HCT116 (cell line): ENCODE data around the gene GABPB1. TPM values are rescaled to one million over a fixed set of nuclear protein-coding genes. Genes with fewer than 3 reads are reported as not detected.
"Not testable (repeated sequence)": the region's sequence is repeated elsewhere in the genome, so short reads cannot be mapped to it uniquely, and the experiment has no call there.

Source experiments
- ATAC-seq: fragments of 200-7000 bp; cut with Tn5 transposase; 2 replicates; pipeline ENCODE4 v1.9.1; 2020; ENCODE audit warnings: mild to moderate bottlenecking, moderate library complexity
- BruUV-seq: library from RNA; stranded (reverse); fragments of 400-500 nt; replicated peaks from 2 replicates; lab custom pipeline; 2021; lab: Mats Ljungman, UMichigan
- CTCF ChIA-PET: fragments of 300-600 bp; sonication (Branson Sonifier 250); formaldehyde crosslinking; loops from one replicate; lab custom pipeline; 2021; ENCODE audit warnings: antibody characterized with exemption; lab: Charles Lee
- POLR2A ChIA-PET: fragments of 300-600, 350-600 bp; sonication (Branson Sonifier 250); formaldehyde crosslinking; loops from one replicate; lab custom pipeline; 2021; ENCODE audit warnings: antibody characterized with exemption; lab: Charles Lee
- RAD21 ChIA-PET, 2 experiments: fragments of 300-600 bp; sonication (Branson Sonifier 250); formaldehyde crosslinking; loops; one replicate each; lab custom pipeline; 2023; ENCODE audit warnings: low total read pairs in 2 of 2; ENCODE audit not compliant: uncharacterized antibody in 2 of 2, unreplicated experiment in 2 of 2, low non-redundant PET in 1 of 2; lab: Charles Lee
- DNase-seq: peaks from one replicate; pipeline ENCODE4 v3.0.0-alpha.2; 2010; ENCODE audit warnings: low read depth, low spot score
- H2AFZ ChIP-seq: fragments of 200-600 bp; shearing (Covaris generic), sonication (generic); 2 replicates; pipeline ENCODE4 v1.6.1; 2017; ENCODE audit warnings: low read depth, mixed run types, mixed read lengths, antibody characterized with exemption, low read length; ENCODE audit not compliant: poor library complexity, severe bottlenecking
- H3K27ac ChIP-seq: 2 replicates; pipeline ENCODE4 v1.5.1; 2012; ENCODE audit warnings: low read depth, low read length
- H3K27me3 ChIP-seq: fragments of 200-600 bp; sonication (generic); 2 replicates; pipeline ENCODE4 v1.6.1; 2016; ENCODE audit warnings: mixed run types, low read length, mixed read lengths; ENCODE audit not compliant: insufficient read depth
- H3K36me3 ChIP-seq, 2 experiments: fragments of 200-500 bp in 1 of 2; fragments of 200-600 bp in 1 of 2; sonication (Bioruptor generic) in 1 of 2; sonication (generic) in 1 of 2; 2 replicates each; pipeline versions ENCODE4 v1.5.1 to v1.6.1; 2014 to 2016; ENCODE audit warnings: low read length in 2 of 2, inconsistent platforms in 1 of 2, mixed read lengths in 1 of 2, mixed run types in 1 of 2; ENCODE audit not compliant: insufficient read depth in 2 of 2, control insufficient read depth in 1 of 2
- H3K4me1 ChIP-seq, 2 experiments: fragments of 200-600 bp in 1 of 2; sonication (generic) in 1 of 2; 2 replicates each; pipeline versions ENCODE4 v1.5.1 to v1.6.1; 2012 to 2017; ENCODE audit warnings: low read length in 2 of 2, inconsistent platforms in 1 of 2, mild to moderate bottlenecking in 1 of 2, mixed read lengths in 1 of 2, mixed run types in 1 of 2, moderate library complexity in 1 of 2; ENCODE audit not compliant: insufficient read depth in 2 of 2, control insufficient read depth in 1 of 2
- H3K4me2 ChIP-seq: fragments of 200-600 bp; sonication (generic); 2 replicates; pipeline ENCODE4 v1.6.1; 2017; ENCODE audit warnings: mixed run types, low read length, mixed read lengths
- H3K4me3 ChIP-seq, 2 experiments: fragments of 200-600 bp in 1 of 2; sonication (generic) in 1 of 2; replicated peaks in 1 of 2; 2 replicates each; pipeline ENCODE4 v1.5.1; 2011 to 2016; ENCODE audit warnings: low read length in 2 of 2, control low read depth in 1 of 2, low read depth in 1 of 2, mild to moderate bottlenecking in 1 of 2, mixed read lengths in 1 of 2, mixed run types in 1 of 2
- H3K79me2 ChIP-seq: fragments of 200-600 bp; sonication (generic); 2 replicates; pipeline ENCODE4 v1.6.1; 2017; ENCODE audit warnings: mild to moderate bottlenecking, mixed run types, low read length, moderate library complexity, mixed read lengths; ENCODE audit not compliant: insufficient read depth
- H3K9ac ChIP-seq: fragments of 200-600 bp; sonication (generic); 2 replicates; pipeline ENCODE4 v1.6.1; 2016; ENCODE audit warnings: low read length, mixed read lengths
- H3K9me2 ChIP-seq: fragments of 200-600 bp; sonication (generic), shearing (Covaris generic); 2 replicates; pipeline ENCODE4 v1.6.1; 2017; ENCODE audit warnings: mixed run types, mild to moderate bottlenecking, moderate library complexity; ENCODE audit not compliant: insufficient read depth
- H3K9me3 ChIP-seq, 2 experiments: fragments of 200-500 bp in 1 of 2; fragments of 200-600 bp in 1 of 2; sonication (Bioruptor generic) in 1 of 2; sonication (generic) in 1 of 2; 2 replicates each; pipeline ENCODE4 v1.6.1; 2014 to 2017; ENCODE audit warnings: low read length in 2 of 2, mixed read lengths in 2 of 2, inconsistent platforms in 1 of 2, low read depth in 1 of 2, mild to moderate bottlenecking in 1 of 2, mixed run types in 1 of 2, moderate library complexity in 1 of 2; ENCODE audit not compliant: control insufficient read depth in 1 of 2, insufficient read depth in 1 of 2
- H4K20me1 ChIP-seq: fragments of 200-600 bp; sonication (generic), shearing (Covaris generic); 2 replicates; pipeline ENCODE4 v1.6.1; 2017; ENCODE audit warnings: mixed run types, mild to moderate bottlenecking, moderate library complexity; ENCODE audit not compliant: insufficient read depth
- ATF3 ChIP-seq: IDR thresholded peaks from 2 replicates; pipeline ENCODE4 v1.6.1; 2012
- CEBPB ChIP-seq: IDR thresholded peaks from 2 replicates; pipeline ENCODE4 v1.6.1; 2012; ENCODE audit warnings: low read depth
- FOSL1 ChIP-seq: IDR thresholded peaks from 2 replicates; pipeline ENCODE4 v1.6.1; 2012; ENCODE audit warnings: low read depth
- JUND ChIP-seq: IDR thresholded peaks from 2 replicates; pipeline ENCODE4 v1.6.1; 2012
- RAD21 ChIP-seq: IDR thresholded peaks from 2 replicates; pipeline ENCODE4 v1.6.1; 2012; ENCODE audit warnings: low read depth, mild to moderate bottlenecking
- SP1 ChIP-seq: IDR thresholded peaks from 2 replicates; pipeline ENCODE4 v1.6.1; 2012; ENCODE audit warnings: low read depth
- ZNF274 ChIP-seq: fragments of 200-500 bp; sonication (Bioruptor generic); IDR thresholded peaks from 2 replicates; pipeline ENCODE4 v1.6.1; 2014; ENCODE audit warnings: mild to moderate bottlenecking, low read depth, low read length, inconsistent platforms
- intact Hi-C: fragments of 100-400 bp; cut with micrococcal nuclease; formaldehyde crosslinking; loops from 2 replicates; pipeline ENCODE4 v1.10.0; 2022
- total RNA-seq: library from RNA; stranded (reverse); gene quantifications from one replicate; pipeline ENCODE4 v1.2.1, GENCODE V29; 2021; ENCODE audit not compliant: unreplicated experiment
- TF ChIP-seq, protein P1 (sequence below), 3 experiments: fragments of 200-600 bp in 1 of 3; sonication (generic) in 1 of 3; IDR thresholded peaks in 2 of 3; conservative IDR thresholded peaks in 1 of 3; 2 replicates each; pipeline ENCODE4 v1.5.1; 2012 to 2017; ENCODE audit warnings: low read depth in 2 of 3, low read length in 2 of 3, antibody characterized with exemption in 1 of 3, borderline replicate concordance in 1 of 3, control low read depth in 1 of 3, mild to moderate bottlenecking in 1 of 3, mixed read lengths in 1 of 3, mixed run types in 1 of 3, moderate library complexity in 1 of 3; ENCODE audit not compliant: insufficient read depth in 1 of 3
- TF ChIP-seq, protein P2 (sequence below): IDR thresholded peaks from 2 replicates; pipeline ENCODE4 v1.6.1; 2012

The GABPB1 gene
- total RNA-seq, 1 experiment from 2014 or later = 20.1 TPM

GRCh38 chr15:50377867-50378751 lies 23.1 kb upstream of the GABPB1 start (continued):
- TF ChIP-seq ATF3 (no peak), SP1 (no peak), FOSL1 (no peak), CEBPB (no peak), JUND (no peak), RAD21 (no peak), ZNF274 (no peak)
- TF ChIP-seq, protein P1, sequence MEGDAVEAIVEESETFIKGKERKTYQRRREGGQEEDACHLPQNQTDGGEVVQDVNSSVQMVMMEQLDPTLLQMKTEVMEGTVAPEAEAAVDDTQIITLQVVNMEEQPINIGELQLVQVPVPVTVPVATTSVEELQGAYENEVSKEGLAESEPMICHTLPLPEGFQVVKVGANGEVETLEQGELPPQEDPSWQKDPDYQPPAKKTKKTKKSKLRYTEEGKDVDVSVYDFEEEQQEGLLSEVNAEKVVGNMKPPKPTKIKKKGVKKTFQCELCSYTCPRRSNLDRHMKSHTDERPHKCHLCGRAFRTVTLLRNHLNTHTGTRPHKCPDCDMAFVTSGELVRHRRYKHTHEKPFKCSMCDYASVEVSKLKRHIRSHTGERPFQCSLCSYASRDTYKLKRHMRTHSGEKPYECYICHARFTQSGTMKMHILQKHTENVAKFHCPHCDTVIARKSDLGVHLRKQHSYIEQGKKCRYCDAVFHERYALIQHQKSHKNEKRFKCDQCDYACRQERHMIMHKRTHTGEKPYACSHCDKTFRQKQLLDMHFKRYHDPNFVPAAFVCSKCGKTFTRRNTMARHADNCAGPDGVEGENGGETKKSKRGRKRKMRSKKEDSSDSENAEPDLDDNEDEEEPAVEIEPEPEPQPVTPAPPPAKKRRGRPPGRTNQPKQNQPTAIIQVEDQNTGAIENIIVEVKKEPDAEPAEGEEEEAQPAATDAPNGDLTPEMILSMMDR (IDR thresholded peaks at IDR 0.05 in 2 of 3, conservative IDR thresholded peaks at IDR 0.05 in 1 of 3; ENCODE audit: borderline replicate concordance in 1 of 3, insufficient read depth in 1 of 3, low read depth in 2 of 3, low read length in 2 of 3) = no peak
- TF ChIP-seq, protein P2, sequence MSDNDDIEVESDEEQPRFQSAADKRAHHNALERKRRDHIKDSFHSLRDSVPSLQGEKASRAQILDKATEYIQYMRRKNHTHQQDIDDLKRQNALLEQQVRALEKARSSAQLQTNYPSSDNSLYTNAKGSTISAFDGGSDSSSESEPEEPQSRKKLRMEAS = no peak

- not testable (repeated sequence) for DNase-seq, H4K20me1 ChIP-seq, BruUV-seq
Measured at GRCh38 chr15:50369564-50369963, 14.6 kb upstream of the GABPB1 start.

More at GRCh38 chr15:50369564-50369963, 14.6 kb upstream of the GABPB1 start:
- H3K4me2 ChIP-seq, H3K9me2 ChIP-seq, H3K9me3 ChIP-seq, H3K4me3 ChIP-seq, POLR2A ChIA-PET, H3K4me1 ChIP-seq, RAD21 ChIA-PET, H3K27ac ChIP-seq, intact Hi-C loops, H3K9ac ChIP-seq, ATAC-seq, CTCF ChIA-PET, H3K27me3 ChIP-seq, H2AFZ ChIP-seq: not testable (repeated sequence)
- peaks cover 15 to 24% of the 10 kb centered on the region in 2 experiments for H3K36me3 ChIP-seq
- peaks cover 48% of the 10 kb centered on the region for H3K79me2 ChIP-seq
